BE2C (cell line): ENCODE results near the gene MMEL1.

Experiments
- DNase-seq: peaks from one replicate; pipeline ENCODE4 v3.0.0-alpha.2; 2020
- H3K27me3 ChIP-seq: fragments of 250-450 bp; sonication (Bioruptor Pico); 2 replicates; pipeline ENCODE4 v1.5.1; 2020; ENCODE audit warnings: mild to moderate bottlenecking
- H3K36me3 ChIP-seq: fragments of 250-450 bp; sonication (Bioruptor Pico); 2 replicates; pipeline ENCODE4 v1.5.1; 2020; ENCODE audit warnings: mild to moderate bottlenecking
- H3K4me1 ChIP-seq: fragments of 250-450 bp; sonication (Bioruptor Pico); 2 replicates; pipeline ENCODE4 v1.5.1; 2020
- H3K4me3 ChIP-seq: 2 replicates; pipeline ENCODE4 v1.5.1; 2011; ENCODE audit warnings: low read depth, low read length
- H3K9me3 ChIP-seq: fragments of 250-450 bp; sonication (Bioruptor Pico); 2 replicates; pipeline ENCODE4 v1.5.1; 2020
- TF ChIP-seq, protein P1 (sequence below): IDR thresholded peaks from 2 replicates; pipeline ENCODE4 v1.5.1; 2012; ENCODE audit warnings: mild to moderate bottlenecking, low read depth, low read length

The MMEL1 gene

GRCh38 chr1:2586154-2587070 lies 46.4 kb downstream of the MMEL1 start, which contains the start of gene PRXL2B:
Gene PRXL2B, plus strand, starts transcription at chr1:2586777. Its CDS starts 109 bp downstream, at chr1:2586886.
- H3K4me1 ChIP-seq: peaks cover 6% of the 10 kb centered on the region
- H3K9me3 ChIP-seq: no peaks in the 10 kb centered on the region
- peak; percentile 96 for DNase-seq
- TF ChIP-seq, protein P1, sequence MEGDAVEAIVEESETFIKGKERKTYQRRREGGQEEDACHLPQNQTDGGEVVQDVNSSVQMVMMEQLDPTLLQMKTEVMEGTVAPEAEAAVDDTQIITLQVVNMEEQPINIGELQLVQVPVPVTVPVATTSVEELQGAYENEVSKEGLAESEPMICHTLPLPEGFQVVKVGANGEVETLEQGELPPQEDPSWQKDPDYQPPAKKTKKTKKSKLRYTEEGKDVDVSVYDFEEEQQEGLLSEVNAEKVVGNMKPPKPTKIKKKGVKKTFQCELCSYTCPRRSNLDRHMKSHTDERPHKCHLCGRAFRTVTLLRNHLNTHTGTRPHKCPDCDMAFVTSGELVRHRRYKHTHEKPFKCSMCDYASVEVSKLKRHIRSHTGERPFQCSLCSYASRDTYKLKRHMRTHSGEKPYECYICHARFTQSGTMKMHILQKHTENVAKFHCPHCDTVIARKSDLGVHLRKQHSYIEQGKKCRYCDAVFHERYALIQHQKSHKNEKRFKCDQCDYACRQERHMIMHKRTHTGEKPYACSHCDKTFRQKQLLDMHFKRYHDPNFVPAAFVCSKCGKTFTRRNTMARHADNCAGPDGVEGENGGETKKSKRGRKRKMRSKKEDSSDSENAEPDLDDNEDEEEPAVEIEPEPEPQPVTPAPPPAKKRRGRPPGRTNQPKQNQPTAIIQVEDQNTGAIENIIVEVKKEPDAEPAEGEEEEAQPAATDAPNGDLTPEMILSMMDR: no peak
- H3K36me3 ChIP-seq: no peaks in the 10 kb centered on the region
- no peaks in the 10 kb centered on the region for H3K27me3 ChIP-seq
- H3K4me3 ChIP-seq: peak within 1 kb of the TSS; percentile 64

- H3K9me3 ChIP-seq: no peaks in the 10 kb centered on the region
- peaks cover 6% of the 10 kb centered on the region for H3K4me1 ChIP-seq
- H3K36me3 ChIP-seq: no peaks in the 10 kb centered on the region
- peak overlapping the region; percentile 64 for H3K4me3 ChIP-seq
- peak; percentile 39 for DNase-seq
- H3K27me3 ChIP-seq: no peaks in the 10 kb centered on the region
- TF ChIP-seq, protein P1: no peak
Observed at GRCh38 chr1:2585318-2586092, 47.3 kb downstream of the MMEL1 start.

GRCh38 chr1:2584686-2585317 lies 48.0 kb downstream of the MMEL1 start:
- Histone ChIP-seq H3K36me3 (no peaks in the 10 kb centered on the region), H3K4me1 (peaks cover 6% of the 10 kb centered on the region), H3K4me3 (no peak overlapping the region), H3K27me3 (no peaks in the 10 kb centered on the region), H3K9me3 (no peaks in the 10 kb centered on the region)
- DNase-seq: no peak
- TF ChIP-seq, protein P1: no peak

- Histone ChIP-seq H3K4me3 (no peak overlapping the region), H3K27me3 (no peaks in the 10 kb centered on the region), H3K36me3 (no peaks in the 10 kb centered on the region), H3K9me3 (no peaks in the 10 kb centered on the region), H3K4me1 (peaks cover 6% of the 10 kb centered on the region)
- TF ChIP-seq, protein P1: no peak
- no peak for DNase-seq
Observed at GRCh38 chr1:2583871-2584351, 48.9 kb downstream of the MMEL1 start.

DNA sequence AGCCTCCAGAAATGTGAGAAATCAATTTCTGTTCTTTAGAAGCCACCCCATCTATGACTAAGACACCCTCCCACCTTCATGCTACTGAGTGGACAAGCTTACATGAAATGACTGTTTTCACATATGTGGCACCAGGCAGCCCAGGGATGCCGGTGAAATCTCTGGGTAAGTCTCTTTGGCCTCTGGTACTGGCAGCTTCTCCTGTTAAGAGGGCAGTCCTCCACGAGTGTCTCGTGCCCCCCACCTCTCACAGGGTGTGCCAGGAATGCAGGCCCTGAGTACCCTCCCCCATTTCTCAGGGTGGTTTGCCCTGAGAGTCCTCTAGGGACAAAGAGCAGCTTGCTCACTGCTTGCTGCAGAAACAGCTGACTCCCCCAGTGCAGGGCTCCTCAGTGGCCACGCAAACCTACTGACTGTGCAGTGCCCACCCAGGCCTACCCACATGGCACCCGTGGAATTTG lies 49.5 kb downstream of the MMEL1 start:
- DNase-seq: no peak
- TF ChIP-seq, protein P1: no peak
- no peak overlapping the region for H3K4me3 ChIP-seq

More for the DNA sequence above, 49.5 kb downstream of the MMEL1 start:
- Histone ChIP-seq H3K36me3 (no peaks in the 10 kb centered on the region), H3K4me1 (peaks cover 6% of the 10 kb centered on the region), H3K27me3 (no peaks in the 10 kb centered on the region), H3K9me3 (no peaks in the 10 kb centered on the region)
